HG02588 (cell line): ENCODE results near the gene NDEL1.
A peak's percentile ranks its signal among the peaks of the same experiment; 100 is the strongest.
"Not testable (repeated sequence)": the region's sequence is repeated elsewhere in the genome, so short reads cannot be mapped to it uniquely, and the experiment has no call there.

Experiments
- ATAC-seq: cut with Tn5 transposase; IDR thresholded peaks from one replicate; pipeline ENCODE4 v1.9.1; 2021; ENCODE audit warnings: mild to moderate bottlenecking, moderate library complexity; ENCODE audit not compliant: unreplicated experiment

Gene NDEL1

GRCh38 chr17:8435245-8436168 lies at the start of gene NDEL1:
NDEL1 (plus strand) TSS chr17:8435884; CDS start chr17:8444272, 8,388 bp downstream.
- peak; percentile 92 for ATAC-seq

GRCh38 chr17:8386841-8387240 lies 48.8 kb upstream of the NDEL1 start:
- ATAC-seq, result no peak

GRCh38 chr17:8387914-8388651 lies 47.6 kb upstream of the NDEL1 start:
- no peak for ATAC-seq

GRCh38 chr17:8391711-8392110 lies 44.0 kb upstream of the NDEL1 start:
- ATAC-seq, result no peak

- no peak for ATAC-seq
Observed at GRCh38 chr17:8392274-8392673, 43.4 kb upstream of the NDEL1 start.

GRCh38 chr17:8392674-8393469 lies 42.8 kb upstream of the NDEL1 start:
- no peak for ATAC-seq

- ATAC-seq, result no peak
Observed at GRCh38 chr17:8393470-8394231, 42.0 kb upstream of the NDEL1 start.

- not testable (repeated sequence) for ATAC-seq
Observed at GRCh38 chr17:8394497-8394896, 41.2 kb upstream of the NDEL1 start.

GRCh38 chr17:8397636-8398035 lies 38.0 kb upstream of the NDEL1 start, which contains the start of gene RNF222:
RNF222 (minus strand) TSS chr17:8397827; CDS start chr17:8393461, 4,366 bp downstream.
- no peak for ATAC-seq

- ATAC-seq, result no peak
Observed at GRCh38 chr17:8398980-8399379, 36.7 kb upstream of the NDEL1 start.

- ATAC-seq, result no peak
Observed at GRCh38 chr17:8401107-8401506, 34.6 kb upstream of the NDEL1 start.

GRCh38 chr17:8402921-8403536 lies 32.7 kb upstream of the NDEL1 start:
- no peak for ATAC-seq

GRCh38 chr17:8405499-8406016 lies 30.1 kb upstream of the NDEL1 start:
- ATAC-seq, result no peak

GRCh38 chr17:8406174-8406573 lies 29.5 kb upstream of the NDEL1 start:
- ATAC-seq, result no peak

- no peak for ATAC-seq
Observed at GRCh38 chr17:8408371-8408770, 27.3 kb upstream of the NDEL1 start.

- no peak for ATAC-seq
Observed at GRCh38 chr17:8409966-8410882, 25.5 kb upstream of the NDEL1 start.

- no peak for ATAC-seq
Observed at GRCh38 chr17:8410883-8411238, 24.8 kb upstream of the NDEL1 start.

GRCh38 chr17:8412089-8412488 lies 23.6 kb upstream of the NDEL1 start:
- no peak for ATAC-seq

GRCh38 chr17:8413328-8413727 lies 22.4 kb upstream of the NDEL1 start:
- ATAC-seq, result no peak
